GM12801 (cell line): ENCODE measurements around the gene CHRNA4.

ENCODE experiments used
- TF ChIP-seq, protein P1 (sequence below): IDR thresholded peaks from one replicate; pipeline ENCODE4 v1.5.1; 2011; ENCODE audit warnings: control low read depth; ENCODE audit not compliant: insufficient read length; ENCODE audit errors: extremely low read depth

CHRNA4 gene

DNA sequence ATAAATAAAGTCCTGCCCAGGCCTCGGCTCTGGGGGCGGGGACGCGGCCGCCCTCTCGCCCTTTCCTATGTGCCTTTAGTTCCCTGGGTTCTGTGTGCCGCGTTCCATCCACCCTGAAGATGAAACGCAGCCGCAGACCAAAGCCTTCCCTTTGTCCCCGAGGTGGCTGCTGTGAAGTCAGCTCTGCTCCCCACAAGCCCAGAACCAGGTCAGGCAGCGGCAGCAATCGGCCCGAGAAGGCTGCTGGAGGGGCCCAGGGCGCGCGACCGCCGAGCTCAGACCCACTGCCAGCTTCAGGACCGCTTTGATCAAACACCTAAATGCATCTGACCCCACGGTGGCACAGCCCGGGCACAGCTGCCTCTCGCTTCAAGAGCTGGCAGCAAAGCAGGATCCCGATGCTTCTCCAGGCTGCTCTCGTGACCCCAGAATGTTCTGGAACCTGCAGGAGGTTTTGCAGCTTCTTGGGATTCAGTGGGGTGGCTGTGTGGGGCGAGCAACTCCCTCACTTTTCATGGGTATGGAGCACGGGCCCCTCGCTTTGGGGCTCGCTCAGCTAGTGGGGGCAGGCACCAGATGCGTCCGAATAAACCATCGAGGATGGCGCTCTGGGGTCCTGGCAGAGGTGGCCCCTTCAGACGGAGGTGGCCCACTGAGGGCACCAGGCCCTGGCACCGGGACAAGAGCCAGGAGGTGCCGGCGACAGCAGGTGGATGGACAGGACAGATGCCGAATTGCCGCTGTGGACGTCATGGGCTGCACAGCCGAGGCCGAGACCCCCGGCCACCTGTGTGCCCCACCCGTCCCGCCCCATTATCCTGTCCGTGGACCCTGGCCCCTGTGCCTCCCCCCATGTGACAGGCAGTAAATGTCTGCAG lies 13.0 kb downstream of the CHRNA4 start:
- TF ChIP-seq, protein P1, sequence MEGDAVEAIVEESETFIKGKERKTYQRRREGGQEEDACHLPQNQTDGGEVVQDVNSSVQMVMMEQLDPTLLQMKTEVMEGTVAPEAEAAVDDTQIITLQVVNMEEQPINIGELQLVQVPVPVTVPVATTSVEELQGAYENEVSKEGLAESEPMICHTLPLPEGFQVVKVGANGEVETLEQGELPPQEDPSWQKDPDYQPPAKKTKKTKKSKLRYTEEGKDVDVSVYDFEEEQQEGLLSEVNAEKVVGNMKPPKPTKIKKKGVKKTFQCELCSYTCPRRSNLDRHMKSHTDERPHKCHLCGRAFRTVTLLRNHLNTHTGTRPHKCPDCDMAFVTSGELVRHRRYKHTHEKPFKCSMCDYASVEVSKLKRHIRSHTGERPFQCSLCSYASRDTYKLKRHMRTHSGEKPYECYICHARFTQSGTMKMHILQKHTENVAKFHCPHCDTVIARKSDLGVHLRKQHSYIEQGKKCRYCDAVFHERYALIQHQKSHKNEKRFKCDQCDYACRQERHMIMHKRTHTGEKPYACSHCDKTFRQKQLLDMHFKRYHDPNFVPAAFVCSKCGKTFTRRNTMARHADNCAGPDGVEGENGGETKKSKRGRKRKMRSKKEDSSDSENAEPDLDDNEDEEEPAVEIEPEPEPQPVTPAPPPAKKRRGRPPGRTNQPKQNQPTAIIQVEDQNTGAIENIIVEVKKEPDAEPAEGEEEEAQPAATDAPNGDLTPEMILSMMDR = no peak

- TF ChIP-seq, protein P1 = no peak
Measured at GRCh38 chr20:63347081-63347741, 13.9 kb downstream of the CHRNA4 start.

DNA sequence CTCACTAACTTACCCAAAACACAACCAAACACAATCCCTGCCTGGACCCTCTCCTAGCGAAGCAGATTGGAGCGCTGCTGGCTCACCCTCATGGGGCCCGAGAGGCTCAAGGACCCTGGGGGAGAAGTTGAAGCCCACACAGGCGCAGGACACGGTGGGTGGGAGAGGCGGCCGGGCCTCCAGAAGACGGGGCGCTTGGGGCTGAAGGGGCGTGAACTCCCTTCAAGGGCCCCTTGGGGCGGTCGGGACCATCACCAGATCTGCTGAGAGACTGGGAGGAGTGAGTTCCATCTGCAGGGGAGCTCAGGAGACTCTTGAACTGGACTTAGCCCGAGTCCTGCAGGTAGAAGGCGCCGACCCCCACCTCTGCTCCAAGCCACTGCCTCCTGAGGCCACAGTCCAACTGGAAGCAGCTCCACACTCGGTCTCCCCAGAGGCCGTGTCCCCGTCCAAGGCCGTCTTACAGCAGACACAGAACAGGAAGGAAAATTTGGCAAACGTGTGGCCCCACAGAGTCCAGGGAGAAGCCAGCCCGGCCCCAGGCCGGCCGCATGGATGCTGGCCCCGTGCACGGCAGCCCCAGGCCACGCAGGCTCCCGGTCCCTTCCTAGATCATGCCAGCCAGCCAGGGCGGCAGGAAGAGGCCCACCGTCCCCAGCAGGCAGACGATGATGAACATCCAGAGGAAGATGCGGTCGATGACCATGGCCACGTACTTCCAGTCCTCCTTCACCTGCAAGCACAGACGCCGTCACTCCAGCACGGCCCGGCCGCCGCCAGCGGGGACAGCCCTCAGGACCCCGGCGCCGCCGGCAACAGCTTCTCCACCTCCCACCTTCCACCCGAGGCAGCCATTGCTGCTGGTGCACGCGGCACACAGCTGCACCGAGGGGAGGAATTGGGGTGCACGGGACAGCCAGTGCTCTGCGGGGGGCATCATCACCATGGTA lies 14.7 kb downstream of the CHRNA4 start:
- TF ChIP-seq, protein P1 = no peak

- TF ChIP-seq, protein P1 = no peak
Measured at GRCh38 chr20:63345328-63346100, 15.6 kb downstream of the CHRNA4 start.

DNA sequence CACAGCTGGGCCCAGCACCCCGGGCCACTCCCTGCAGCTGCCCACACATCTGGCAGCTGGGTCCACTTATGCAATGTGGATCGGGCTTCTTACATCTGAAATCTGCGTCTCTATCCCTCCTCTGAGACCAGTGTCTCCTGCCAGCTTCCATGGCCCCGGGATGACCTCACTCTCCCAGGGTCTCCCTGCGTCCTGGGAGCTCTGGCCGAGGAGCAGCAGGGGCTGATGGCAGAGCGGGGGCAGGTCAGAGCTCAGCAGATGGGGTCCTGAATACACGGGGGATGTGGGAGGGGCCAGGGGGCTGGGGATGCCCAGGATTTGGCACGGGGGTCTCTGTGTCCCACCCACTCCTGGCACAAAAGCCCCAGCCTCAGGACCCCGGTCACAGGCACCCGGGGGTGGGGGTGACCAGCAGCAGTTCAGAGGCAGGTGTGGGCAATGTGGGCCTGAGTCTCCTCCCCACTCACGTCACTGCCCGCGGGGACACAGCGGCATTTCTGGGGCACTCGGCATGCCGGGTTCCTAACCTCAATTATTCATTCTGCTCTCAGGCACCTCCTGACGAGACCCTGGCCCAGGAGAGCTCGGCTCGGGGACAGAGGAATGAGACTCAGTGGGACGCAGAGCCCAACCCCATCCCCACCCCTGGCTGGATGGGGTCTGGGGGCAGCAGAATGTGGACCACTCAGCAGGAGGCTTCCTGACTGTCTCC lies 16.4 kb downstream of the CHRNA4 start:
- TF ChIP-seq, protein P1 = no peak
